Ureter (tissue), 1 donor: ENCODE measurements around the gene CYFIP1. TPM values are rescaled to one million over a fixed set of nuclear protein-coding genes. Genes with fewer than 3 reads are reported as not detected.

Source experiments
- DNase-seq: peaks from one replicate; pipeline ENCODE4 v3.0.0-alpha.2; 2020; ENCODE audit warnings: low spot score
- total RNA-seq: library from RNA; stranded (reverse); gene quantifications from one replicate; pipeline ENCODE4 v1.2.4, GENCODE V29; 2023
- donor health status: DM: yes; HTN: yes; CAD: no.

CYFIP1 gene
- total RNA-seq, 1 donor from 2014 or later = 129 TPM

DNA sequence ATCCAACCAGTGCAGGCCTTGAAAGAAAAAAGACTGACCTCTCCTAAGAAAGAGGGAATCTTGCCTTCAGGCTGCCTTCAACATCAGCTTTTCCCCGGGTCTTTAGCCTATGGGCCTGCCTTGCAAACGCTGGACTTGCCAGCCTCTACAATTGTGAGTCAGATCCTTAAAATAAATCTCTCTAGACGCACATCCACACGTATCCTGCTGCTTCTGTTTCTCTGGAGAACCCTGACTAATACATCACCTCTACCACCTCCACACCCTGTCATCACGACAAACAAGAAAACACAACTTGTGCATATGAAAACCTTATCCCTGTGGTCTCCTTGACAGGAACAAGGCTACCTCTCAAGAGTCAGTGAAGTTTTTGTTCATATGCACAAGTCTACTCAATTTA lies 11.8 kb downstream of the CYFIP1 start:
- DNase-seq = no peak

DNA sequence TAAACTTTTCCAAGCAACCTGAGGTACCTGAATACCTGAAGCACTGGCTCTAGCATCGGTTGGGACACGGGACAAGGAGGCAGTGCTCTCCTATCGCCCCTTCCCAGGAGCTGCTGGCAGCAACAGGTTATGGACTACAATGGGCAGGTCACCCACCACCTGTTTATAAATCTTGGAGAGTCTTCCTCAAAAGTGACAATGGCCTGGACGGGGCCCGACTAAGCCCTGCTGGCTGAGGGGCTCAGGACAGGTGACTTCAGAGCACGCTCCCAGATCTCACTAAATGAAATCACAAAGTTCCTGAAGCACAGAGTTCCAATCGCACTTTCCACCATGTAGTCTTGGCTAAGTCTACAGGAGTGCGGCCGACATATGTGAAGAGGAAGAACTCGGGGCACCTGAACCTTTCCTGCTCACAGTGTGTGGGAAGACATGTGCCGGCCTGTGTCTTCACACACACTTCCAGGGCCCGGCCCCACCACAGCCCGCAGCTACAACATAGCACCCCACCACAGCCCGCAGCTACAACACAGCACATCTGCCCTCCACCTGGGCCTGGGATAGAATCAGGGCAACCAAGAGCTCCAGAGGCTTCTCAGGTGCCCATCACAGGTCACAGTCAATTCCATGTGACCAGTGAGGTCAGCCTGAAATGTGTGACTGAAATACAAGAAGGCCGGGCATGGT lies 12.9 kb downstream of the CYFIP1 start:
- DNase-seq = no peak

DNA sequence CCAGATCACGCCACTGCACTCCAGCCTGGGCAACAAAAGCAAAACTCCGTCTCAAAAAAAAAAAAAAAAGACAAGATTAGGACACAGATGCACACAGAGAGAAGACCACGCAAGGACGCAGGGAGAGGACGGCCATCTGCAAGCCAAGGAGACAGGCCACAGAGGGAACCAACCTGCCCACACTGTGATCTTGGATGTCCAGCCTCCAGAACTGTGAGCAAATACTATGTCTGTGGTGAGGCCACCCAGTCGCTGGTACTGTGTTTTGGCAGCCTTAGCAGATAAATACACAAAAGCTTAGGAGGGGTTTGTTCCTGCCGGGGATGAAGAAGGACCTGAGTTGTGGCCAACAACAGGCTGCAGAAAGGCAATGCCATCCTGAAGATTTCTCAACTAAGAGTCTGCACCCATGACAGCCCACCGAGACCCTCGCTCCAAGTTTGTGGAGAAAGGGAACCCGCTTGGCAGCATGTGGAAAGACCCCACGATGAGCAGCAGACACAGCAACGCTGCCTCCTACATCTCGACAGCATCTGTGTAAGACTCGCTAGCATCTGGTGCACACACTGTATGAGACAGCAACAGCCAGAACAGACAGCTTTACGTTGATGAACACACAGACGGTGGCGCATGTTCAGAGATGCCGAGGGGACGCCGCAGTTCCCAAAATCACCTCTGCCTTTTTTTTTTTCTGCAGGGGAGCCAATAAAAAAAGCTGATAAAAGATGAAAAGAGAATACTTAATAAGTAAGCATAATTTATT lies 13.7 kb downstream of the CYFIP1 start:
- no peak for DNase-seq

DNA sequence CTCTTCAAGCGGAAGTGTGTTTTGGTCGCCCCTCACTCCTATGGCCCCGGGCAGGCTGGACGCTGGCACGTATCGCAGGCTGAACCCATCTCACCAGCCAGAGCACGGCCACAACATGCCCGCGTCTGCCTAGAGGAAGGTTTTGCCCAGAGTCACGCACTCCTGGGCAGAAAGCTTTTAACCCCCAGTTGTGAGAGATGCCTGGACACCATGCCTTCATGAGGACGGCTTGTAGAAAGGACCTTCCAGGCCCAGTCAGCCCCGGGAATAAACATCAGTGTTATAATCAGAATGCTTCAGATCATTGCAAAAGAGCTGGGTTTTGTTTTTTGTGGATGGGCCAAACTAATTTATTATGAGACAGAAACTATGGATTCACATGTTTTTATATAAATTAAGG lies 16.5 kb downstream of the CYFIP1 start:
- DNase-seq = no peak

DNA sequence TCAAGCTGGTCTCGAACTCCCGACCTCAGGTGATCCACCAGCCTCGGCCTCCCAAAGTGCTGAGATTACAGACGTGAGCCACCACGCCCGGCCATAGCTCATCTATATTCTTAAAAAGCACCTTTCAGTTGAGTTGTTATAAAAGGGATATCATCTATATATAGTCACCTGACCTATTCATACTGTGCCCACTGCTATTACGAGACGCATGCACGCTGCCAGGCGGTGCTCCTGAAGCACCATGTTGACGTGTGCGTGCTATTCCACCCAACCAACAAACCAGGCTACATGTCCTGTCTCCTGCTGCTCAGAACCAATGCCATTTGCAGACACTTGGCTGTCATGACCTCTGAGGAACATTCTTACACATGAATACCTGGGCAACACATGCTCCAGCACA lies 17.6 kb downstream of the CYFIP1 start:
- DNase-seq = no peak

DNA sequence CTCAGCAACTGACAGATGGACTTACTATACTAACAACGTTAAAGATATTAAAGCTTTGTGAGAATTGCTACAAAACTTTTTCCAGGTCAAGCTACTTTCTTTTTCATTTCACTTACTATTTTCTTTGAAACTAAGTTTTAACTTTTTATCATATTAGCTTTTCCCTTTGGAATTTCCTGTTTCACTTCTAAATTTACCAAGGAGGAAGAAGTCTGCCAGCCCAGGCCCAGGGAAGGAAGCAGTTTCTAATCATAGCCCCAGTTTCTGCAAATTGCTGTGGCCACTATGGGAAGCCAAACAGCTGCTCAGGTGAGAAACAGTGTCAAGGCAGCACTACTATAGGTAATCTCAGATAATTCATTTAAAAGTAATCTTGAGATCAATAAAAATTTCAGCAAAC lies 18.4 kb downstream of the CYFIP1 start:
- DNase-seq = no peak

DNA sequence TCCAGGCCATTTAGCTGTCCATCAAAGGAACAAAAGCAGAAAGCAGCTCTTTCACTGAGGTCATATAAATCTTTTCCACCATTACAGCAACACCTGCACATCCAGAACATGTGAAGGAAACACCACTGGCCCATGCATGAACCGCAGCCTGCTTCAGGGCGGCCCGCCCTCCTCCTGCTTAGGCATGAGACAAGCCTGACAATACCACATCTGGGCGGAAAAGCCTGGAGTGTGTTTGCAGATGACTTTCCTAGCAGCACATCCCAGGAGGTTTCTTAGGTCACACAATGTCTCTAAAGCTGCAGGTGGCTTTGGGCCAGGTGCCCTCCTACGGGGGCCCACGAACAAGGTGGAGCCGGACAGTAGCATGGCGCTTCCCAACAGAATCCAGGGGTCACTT lies 19.6 kb downstream of the CYFIP1 start:
- no peak for DNase-seq

DNA sequence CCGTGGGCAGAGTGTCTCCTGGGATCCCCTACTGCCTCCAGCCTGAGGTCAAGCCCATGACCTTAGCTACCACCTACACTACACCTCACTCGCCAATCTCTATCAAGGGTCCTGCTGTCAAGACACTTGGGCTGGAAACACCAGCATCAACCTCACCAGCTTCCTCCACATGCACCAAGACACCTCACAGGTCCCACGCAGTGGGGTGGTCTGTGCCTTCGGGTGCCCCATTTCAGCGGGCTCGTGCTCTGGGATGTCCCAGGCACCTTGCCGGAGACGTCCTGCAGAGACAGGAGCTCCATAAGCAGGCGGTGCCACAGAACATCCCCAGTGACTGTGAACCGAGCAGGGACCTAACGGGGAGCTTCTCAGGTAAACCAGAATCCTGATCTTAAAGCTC lies 20.0 kb downstream of the CYFIP1 start:
- no peak for DNase-seq

DNA sequence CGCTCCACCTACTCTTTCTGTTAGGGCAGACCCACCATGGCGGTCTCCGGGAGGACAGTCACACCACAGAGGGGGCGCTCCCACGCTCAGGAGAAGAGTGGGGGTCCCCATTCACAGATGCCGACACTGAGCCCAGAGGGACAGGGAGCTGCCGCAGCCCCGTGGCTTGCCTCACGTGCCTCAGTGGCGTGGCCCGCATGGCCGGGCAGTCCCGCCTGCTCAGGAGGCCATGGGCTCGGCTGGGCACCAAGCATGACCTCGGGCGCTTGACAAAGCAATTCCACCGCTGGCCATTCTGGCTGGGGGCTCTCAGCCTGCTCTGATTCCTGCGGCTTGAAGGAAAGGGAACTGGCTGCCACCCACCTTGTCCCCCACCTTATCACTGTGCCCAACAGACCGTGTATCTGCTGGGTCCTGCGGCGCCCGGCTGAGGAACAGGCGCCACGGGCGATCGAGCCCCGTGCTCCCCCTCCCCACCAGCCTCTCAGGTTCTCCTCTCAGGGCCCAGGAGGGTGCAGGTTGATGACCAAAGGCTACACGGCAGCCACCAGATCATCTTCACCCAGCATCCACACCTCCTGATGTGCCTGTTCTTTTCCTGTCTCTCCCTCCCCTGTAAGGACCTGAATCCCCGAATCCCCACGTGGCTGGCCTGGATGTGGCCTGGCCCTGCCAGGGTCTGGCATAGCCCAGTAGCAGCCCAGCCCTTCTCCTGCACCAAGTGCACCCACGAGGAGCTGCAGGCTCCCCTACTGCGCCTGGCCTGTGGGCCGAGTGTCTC lies 20.7 kb downstream of the CYFIP1 start:
- DNase-seq = no peak

DNA sequence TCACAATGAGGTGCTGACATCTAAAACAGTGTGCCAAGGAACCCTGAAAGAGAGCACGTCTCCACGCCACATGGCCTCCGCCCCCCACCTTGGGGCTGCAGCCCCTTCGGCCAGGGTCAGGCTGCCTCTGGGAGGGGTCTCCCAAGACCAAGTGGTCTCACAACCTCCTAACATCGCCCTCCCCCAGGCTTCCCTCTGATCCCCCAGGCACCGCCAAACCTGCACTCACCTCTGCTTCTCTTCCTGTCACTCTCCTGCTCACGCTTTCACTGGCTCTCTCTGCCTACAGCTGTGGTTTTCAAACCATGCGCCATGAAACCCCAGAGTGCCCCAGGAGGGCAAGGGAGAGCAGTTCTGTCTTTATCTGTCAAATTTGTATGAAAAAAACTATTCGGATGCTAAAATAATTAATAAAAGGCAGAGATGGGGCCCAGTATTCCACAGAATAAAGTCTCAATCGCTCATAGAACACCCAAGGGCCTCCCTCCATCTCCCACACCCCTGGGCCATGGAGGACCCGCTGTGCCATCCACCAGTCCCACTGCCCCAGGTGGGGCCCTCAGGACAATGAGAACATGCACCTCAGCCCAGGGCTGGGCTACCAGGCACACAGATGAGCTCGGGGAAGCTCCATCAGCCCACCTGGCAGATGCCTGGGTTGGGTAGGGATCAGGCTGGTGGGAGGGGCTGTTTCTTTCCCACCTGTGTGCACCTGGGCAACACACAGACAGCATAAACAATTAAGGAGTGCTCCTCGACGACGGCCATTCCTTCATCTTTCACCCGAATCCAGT lies 21.5 kb downstream of the CYFIP1 start:
- no peak for DNase-seq

DNA sequence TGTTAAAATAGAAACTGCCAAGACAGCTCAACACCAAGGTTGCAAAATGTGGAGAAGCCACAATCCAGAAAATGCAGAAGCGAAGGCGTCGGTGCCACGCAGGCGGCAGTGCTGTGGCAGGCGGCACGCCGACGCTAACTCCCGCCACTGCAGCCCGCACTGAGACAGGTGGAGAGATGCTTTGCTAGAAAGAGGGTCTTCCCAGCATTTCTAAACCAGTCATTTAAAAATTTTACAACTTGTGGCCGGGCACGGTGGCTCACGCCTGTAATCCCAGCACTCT lies 23.2 kb downstream of the CYFIP1 start:
- no peak for DNase-seq

DNA sequence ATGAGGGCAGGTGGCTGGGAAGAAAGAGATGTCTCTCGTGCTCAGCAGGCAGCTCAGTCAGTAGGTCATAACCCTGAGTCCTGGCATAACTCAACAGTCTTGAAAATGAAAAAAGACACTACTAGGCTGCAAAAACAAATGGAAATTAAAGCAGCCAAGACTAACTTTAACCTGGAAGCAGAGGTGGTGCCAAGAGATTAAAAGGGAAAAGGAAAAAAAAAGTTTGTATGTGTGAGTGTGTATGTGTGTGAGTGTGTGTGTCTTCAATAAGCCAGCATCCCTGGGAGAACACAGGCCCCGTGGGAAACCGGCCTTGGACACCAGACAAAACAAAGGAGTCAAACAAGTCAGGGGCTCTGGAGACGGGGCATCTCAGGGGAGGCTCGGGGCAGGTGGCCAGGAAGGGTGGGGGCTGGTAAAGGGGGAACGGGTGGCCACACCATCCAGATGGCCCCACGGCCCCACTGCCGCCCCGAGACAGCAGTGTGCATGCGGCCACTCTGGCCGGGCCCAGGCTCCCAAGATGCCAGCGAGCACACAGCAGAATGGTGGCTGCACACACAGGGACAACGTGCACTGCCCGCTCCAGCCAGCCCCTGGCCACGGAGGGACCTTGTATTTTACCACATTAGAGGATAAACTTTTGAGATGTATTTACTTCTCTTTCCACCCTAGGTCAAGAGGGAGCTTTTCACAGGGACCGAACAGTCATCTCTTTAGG lies 23.8 kb downstream of the CYFIP1 start:
- no peak for DNase-seq

DNA sequence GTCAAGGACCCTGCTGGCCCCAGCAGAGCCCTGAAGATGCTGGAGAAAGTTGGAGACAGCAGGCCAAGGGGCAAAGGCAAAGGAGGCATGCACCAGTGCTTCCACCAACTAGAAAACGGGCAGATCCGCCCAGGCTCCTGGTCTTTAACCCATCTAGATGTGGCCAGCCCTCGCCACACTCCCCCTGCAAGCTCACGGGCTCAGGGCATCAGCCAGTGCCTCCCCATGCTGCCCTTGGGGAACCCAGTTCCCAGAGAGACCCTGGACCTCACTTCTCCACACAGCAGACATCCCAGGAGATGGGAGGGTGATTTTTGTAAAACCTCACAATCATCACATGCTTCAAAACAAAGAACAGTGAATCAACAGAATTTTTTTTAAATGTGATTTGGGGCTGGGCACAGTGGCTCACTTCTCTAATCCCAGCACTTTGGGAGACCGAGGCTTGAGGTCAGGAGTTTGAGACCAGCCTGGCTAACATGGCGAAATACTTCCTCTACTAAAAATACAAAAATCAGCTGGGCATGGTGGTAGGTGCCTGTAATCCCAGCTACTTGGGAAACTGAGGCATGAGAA lies 24.5 kb downstream of the CYFIP1 start:
- no peak for DNase-seq

DNA sequence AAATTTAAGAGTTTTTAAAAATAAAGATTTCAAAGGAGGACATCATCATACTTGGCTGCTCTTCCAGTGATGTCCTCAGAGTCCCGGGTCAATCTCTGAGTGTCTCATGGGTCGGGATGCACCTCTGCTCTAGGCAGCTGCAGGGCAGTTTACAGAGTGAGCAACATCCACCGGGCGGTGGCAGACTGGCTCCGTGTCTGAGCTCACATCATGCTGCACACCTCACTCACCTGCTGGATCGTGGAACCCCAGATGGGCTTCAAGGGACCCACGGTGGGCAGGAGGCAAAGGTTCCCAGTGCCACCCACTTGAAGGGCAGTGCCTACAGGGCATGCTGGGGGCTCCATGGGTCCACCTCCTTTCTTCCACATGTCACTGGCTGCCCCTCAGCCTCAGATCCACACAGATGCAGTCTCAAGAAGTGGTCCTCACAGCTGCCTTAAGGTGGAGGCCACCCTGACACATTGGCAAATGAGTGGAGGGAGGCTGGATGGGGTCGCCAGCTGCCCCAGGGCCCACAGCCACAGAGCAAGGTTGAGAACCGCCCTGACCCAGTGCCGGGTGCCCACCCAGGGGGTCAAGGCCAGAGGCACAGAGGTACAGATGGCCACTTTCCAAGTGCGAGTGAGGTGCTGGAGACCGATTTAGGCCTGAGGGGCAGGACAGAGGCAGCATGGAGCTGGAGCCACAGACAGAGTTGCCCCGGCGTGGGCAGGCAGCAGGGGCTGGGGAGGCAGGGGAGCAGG lies 25.2 kb downstream of the CYFIP1 start:
- no peak for DNase-seq

DNA sequence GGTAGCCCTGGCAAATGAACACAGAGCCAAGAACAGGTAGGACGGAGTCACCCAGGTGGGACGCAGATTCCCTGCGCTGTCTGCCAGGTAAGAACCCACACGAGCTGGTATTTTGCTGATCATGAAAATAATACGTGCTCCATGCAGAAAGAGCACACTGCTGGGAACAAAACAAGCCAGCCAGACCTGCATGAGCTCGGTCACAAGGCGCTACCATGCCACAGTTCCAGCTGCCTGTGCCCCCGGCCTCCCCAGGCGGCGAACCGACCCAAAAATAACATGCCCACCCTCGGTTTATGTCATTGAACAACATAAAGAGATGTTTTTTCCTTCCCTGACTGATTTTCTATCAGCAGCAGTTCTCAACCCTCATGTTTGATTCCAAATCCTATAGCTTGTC lies 25.8 kb downstream of the CYFIP1 start:
- no peak for DNase-seq

DNA sequence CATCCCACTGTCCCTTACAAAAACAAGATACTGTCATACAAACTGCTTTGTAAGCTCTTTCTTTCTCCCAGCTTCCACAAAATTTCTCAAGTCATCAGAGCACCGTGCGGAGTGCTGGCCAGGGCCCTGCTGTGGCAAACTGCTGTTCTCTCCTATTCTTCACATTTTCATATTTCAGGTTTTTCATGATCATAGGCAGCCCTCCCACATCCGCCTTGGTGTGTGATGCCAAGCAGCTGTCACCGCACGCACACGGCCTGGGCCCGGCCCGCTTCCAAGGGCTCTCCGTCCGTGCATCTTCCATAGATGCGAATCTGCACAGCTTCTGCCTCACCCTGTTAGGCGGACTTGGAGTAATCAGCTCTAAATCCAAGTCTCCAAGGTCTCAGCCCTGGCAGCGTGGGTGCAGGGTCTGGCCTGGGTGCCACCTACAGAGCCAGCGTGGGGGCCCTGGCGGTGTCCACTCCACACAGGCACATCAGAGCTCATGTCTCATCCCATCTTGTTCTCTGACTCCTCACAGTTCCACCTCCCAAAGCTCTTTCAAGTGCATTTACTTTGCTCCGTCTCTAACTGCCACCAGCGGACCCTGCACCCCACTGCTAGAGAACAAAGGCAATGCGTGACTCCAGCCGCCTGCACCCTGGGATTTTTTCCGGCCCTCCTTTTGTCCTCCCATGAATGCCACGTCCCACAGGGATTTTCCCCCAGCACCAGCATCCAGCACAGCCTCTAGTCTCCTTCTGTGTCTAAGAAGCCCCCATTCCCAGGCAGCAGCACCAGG lies 27.2 kb downstream of the CYFIP1 start:
- no peak for DNase-seq

DNA sequence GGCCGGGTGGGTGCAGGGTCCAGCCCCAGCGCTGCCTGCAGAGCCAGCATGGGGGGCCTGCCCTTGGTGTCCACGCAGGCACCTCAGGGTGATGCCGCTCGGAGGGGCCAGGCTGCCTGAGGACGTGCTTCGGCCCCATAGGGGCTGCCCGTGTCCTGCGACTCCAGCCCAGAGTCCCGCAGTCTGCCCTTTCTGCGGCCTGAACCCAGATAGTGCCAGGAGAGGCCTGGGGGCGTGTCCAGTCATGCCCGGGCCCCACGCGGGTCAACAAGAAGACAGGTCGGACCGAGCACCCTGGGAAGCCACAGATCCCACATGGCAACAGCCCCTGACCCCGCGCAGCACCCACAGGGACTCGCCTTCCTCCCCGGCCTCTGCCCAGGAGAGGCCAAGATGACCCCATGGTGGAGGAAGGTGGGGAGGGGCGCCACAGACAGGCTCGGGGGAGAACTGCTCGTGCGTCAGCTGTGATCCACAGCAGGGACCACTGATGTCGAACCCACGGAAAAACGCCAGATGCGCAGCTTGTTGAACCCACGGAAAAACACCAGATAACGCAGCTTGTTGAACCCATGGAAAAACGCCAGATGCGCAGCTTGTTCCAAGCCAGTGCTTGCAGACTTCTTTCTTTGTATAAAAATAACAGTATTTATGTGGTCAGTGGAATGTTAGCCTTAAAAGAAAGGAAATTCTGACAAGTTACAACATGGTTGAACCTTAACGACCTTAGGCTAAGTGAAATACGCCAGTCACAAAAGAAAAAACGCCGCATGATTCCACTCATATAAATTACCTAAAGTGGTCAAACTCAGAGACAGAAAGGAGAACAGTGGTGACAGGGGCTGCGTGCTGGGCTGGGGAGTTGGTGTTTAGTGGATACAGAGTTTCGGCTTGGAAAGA lies 28.5 kb downstream of the CYFIP1 start:
- no peak for DNase-seq

DNA sequence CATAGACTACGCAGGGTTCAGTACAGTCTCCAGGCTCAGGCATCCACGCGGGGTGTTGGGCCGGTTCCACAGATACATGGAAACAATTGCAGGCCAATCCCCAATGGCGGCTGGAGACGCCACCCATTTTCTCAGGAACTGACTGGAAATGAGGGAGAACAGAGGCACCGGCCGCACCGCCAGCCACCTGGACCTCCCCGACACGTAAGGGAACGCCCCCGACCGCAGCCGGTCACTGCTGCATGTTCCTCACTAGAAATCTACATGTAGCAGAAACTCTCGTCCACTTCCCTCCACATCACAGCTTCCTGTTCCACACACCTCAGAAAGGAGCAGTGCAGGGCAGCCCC lies 29.2 kb downstream of the CYFIP1 start:
- DNase-seq = no peak
